HPDE6-E6E7 (cell line): ENCODE data around the gene FAM72A.
"Not testable (repeated sequence)": the region's sequence is repeated elsewhere in the genome, so short reads cannot be mapped to it uniquely, and the experiment has no call there.

ENCODE experiments used
- DNase-seq: peaks from one replicate; pipeline ENCODE4 v3.0.0; 2011; ENCODE audit warnings: missing footprints; ENCODE audit errors: extremely low spot score

The FAM72A gene

GRCh38 chr1:206169794-206170193, 32.8 kb downstream of the FAM72A start:
- not testable (repeated sequence) for DNase-seq

GRCh38 chr1:206167350-206168029, 35.1 kb downstream of the FAM72A start:
- DNase-seq, result not testable (repeated sequence)

DNA sequence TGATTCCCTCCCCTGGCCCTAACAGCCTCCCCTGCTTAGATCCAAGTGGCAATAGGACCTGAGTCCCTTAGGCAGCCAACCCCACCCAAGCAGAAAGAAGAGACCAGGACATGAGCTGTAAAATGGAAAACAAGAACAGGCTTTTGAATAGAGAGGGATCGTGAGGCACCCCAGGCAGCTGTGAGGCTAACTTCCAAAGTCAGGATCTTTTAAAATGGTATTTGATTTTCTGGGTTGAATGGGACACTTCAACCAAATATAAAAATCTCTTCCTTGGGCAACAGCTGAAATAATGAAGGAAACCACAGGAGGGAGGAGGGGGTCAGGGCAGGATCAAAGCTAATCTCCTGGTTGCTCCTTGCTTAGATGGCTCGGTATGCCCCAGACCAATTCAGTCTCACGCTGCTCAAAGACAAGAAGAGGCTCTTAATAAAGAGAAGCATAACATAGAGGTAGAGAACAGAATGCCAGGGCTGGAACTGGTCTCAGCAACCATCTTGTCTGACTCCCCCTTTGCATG, 56.8 kb downstream of the FAM72A start:
- DNase-seq, result no peak

DNA sequence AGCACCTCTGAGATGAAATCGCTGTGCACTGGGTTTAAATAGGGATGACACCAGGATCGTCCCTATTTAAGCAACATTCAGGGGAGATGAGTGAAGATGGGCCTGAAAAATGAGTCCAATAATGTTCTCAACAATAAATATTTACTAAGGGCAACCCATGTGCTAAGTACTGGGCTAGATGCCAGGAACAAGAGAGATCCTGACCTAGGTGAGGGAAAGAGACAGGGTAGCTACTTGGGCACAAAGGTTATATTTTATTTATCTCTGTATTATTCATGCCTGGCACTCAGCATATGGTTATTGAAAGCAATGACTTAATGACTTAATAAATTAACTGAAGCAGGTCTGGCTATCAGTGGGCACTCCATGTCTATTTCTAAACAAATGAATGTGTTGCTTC, 58.0 kb downstream of the FAM72A start:
- DNase-seq, result no peak

- DNase-seq, result no peak
Measured at GRCh38 chr1:206143537-206144172, 59.0 kb downstream of the FAM72A start.

DNA sequence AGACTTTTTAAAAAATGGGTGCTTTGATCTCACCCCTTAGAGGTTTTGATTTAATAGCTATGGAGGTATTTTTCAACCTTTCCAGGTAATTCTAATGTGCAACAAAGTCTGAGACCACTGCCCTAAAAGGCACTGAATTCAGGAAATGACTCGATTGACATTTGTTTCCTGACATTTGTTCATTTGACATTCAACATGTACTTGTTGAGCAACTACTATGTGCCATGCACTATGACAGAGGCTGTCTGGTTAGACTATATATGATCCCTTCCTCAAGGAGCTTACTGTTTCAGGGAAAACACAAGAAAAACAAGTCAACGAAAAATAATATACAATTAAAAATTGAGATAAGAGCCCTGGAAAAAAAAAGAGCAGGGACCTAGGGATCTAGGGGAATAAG, 59.9 kb downstream of the FAM72A start:
- DNase-seq, result no peak

DNA sequence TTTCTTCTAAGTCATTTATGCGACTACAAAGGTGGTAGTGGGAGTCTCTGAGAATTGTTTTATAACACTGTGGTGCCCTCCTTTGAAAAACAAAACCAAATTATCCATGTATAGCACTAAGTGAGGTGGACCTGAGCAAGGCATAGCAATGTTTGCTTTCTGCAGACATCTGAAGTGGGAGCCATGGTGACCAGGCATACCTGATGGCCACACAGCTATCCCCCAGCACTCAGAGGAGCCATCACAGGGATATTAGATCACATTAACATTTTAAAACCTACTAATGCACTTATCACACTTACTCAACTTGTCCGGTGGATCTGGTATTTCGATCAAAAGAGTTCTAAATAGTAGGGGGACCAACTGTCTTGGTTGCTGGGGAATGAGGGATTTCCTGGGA, 60.6 kb downstream of the FAM72A start:
- DNase-seq, result no peak

GRCh38 chr1:206136241-206136640, 66.4 kb downstream of the FAM72A start:
- no peak for DNase-seq
